Activated CD4-positive, alpha-beta T cell treated with anti-CD3 and anti-CD28 coated beads, Interleukin-2, amount 10 ng/mL, durations not matched to agents 7 days and 5 days (primary cell): ENCODE data around the gene IGSF8. TPM values are rescaled to one million over a fixed set of nuclear protein-coding genes. Genes with fewer than 3 reads are reported as not detected.
A peak's percentile ranks its signal among the peaks of the same experiment; 100 is the strongest.

Experiments
- CTCF ChIA-PET: fragments of 350-600 bp; sonication (Branson Sonifier 250); formaldehyde crosslinking; loops from one replicate; lab custom pipeline; 2021; ENCODE audit warnings: antibody characterized with exemption; lab: Charles Lee
- POLR2A ChIA-PET: fragments of 350-600 bp; sonication (Branson Sonifier 250); formaldehyde crosslinking; loops from one replicate; lab custom pipeline; 2021; ENCODE audit warnings: antibody characterized with exemption; lab: Charles Lee
- DNase-seq: peaks from one replicate; pipeline ENCODE4 v3.0.0-alpha.2; 2020
- H3K27ac Mint-ChIP-seq: one replicate; pipeline ENCODE4 v1.8.0; 2021; ENCODE audit warnings: mild to moderate bottlenecking, moderate library complexity, mixed read lengths
- H3K27me3 Mint-ChIP-seq: one replicate; pipeline ENCODE4 v1.8.0; 2021; ENCODE audit warnings: mixed read lengths
- H3K36me3 Mint-ChIP-seq: one replicate; pipeline ENCODE4 v1.8.0; 2021; ENCODE audit warnings: low read depth, mixed read lengths
- H3K4me1 Mint-ChIP-seq: one replicate; pipeline ENCODE4 v1.8.0; 2021; ENCODE audit warnings: mixed read lengths
- H3K4me3 Mint-ChIP-seq: one replicate; pipeline ENCODE4 v1.8.0; 2021; ENCODE audit warnings: mild to moderate bottlenecking, moderate library complexity, mixed read lengths
- H3K9me3 Mint-ChIP-seq: one replicate; pipeline ENCODE4 v1.8.0; 2021; ENCODE audit warnings: mixed read lengths
- total RNA-seq, 2 experiments: library from RNA; stranded (reverse); gene quantifications; one replicate each; pipeline ENCODE4 v1.2.3, GENCODE V29; 2021

The IGSF8 gene
- total RNA-seq, 2 experiments from 2014 or later = 36.4 to 40.9 TPM

DNA sequence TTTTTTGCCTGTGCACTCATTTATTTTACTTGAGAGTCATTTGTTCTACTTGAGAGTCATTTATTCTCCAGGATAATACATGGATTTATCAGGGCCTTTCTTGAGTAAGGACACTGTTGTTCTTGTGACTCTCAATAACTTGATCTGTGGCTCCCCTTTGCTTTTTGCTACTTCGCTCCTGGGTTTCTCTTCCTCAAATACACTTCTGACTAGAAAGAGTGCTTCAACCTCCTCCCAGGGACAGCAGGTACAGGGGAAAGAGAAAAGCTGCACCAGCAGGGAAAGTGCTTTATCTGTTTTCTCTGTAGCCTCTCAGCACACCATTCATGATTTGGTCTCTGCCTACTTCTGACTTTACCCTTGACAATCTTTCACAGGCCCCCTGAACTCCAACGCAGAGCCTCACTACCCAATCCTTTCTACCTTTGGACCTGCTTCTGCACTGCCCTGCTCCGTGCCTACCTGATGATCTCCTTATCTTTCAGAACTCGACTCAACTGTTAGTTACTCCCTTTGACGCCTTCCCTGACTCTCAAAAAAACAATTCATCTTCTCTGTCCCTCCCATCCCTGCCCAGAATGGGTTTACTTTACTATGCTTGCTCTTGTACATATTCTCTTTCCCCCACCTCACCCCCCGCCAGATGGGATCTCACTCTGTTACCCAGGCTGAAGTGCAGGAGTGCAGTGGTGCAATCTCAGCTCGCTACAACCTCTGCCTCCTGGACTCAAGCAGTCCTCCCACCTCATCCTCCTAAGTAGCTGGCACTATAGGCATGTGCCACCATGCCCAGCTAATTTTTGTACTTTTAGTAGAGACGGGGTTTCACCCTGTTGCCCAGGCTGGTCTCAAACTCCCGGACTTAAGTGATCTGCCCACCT, 51.1 kb downstream of the IGSF8 start:
- POLR2A ChIA-PET = no interaction called here
- no peak for DNase-seq
- H3K4me1 Mint-ChIP-seq = peaks cover 13% of the 10 kb centered on the region
- CTCF ChIA-PET = interaction anchor here (0.5 to 3.6 kb wide), 20 partner anchors 9 to 926 kb away, joined by 3 to 33 read pairs (median 4); partner anchors contain the start of gene PIGM
- H3K9me3 Mint-ChIP-seq = no peaks in the 10 kb centered on the region
- peak overlapping the region; percentile 60 for H3K27ac Mint-ChIP-seq
- peaks cover 34% of the 10 kb centered on the region for H3K27me3 Mint-ChIP-seq
- no peaks in the 10 kb centered on the region for H3K36me3 Mint-ChIP-seq
- H3K4me3 Mint-ChIP-seq = peak overlapping the region; percentile 55

DNA sequence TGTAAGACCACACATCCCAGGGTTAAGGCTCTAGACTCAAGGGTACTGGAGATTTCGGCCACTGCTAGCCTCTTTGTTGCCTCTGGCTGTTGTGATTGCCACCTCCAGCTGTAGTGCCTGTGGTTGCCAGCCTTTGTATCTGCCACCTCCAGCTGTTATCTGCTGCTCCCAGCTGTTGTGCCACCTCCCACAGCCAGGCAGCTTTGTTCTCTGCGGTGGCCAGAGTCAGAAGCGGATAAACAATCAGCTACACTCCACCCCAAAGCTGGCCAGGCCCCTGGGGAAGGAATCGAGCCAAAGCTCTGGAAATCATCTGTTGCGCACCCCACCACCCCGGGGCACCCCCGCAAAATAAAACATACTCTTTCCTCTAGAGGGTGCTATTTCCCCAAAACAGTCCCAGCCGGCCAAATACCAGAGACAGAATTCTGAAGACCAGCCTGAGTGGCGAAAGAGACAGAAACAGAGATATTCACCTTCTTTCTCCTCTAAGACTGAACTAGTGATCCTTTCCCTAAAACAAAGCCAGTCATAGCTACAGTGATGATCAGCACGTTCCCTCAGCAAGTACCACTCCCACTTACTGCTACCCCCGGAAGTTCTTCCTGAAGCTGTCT, 51.8 kb downstream of the IGSF8 start:
- Mint-ChIP-seq H3K36me3 (no peaks in the 10 kb centered on the region), H3K4me1 (peaks cover 13% of the 10 kb centered on the region), H3K4me3 (peak overlapping the region; percentile 55), H3K27me3 (peaks cover 28% of the 10 kb centered on the region), H3K27ac (peak overlapping the region; percentile 60), H3K9me3 (no peaks in the 10 kb centered on the region)
- ChIA-PET CTCF (interaction anchor here (0.5 to 3.6 kb wide), 23 partner anchors 10 to 927 kb away, joined by 3 to 33 read pairs (median 4); partner anchors contain the start of genes KCNJ9 and PIGM), POLR2A (no interaction called here)
- DNase-seq = peak; percentile 48

DNA sequence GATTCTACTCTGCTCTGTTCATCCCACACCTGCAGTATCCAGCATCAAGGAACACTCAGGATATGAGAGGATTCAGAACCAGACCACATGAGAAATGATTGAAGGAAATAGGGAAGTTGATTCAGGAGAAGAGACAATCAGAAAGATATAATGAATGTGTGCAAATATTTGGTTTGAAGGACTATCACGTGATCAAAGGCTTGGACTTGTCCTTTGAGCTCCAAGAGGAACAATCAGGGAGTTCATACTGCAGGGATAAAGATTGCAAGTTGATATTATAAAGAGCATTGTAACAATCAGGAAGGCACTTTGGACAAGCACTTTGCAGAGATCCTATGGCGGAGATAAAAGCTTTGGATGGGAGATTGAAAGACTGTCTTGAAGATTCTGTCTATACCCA, 52.8 kb downstream of the IGSF8 start:
- ChIA-PET POLR2A (no interaction called here), CTCF (interaction anchor here (1.0 to 3.6 kb wide), 14 partner anchors 11 to 334 kb away, joined by 3 to 33 read pairs (median 9); partner anchors contain the start of genes KCNJ9 and PIGM)
- no peaks in the 10 kb centered on the region for H3K36me3 Mint-ChIP-seq
- H3K4me1 Mint-ChIP-seq = peaks cover 13% of the 10 kb centered on the region
- no peak overlapping the region for H3K4me3 Mint-ChIP-seq
- peaks cover 25% of the 10 kb centered on the region for H3K27me3 Mint-ChIP-seq
- no peak overlapping the region for H3K27ac Mint-ChIP-seq
- DNase-seq = no peak
- H3K9me3 Mint-ChIP-seq = no peaks in the 10 kb centered on the region

DNA sequence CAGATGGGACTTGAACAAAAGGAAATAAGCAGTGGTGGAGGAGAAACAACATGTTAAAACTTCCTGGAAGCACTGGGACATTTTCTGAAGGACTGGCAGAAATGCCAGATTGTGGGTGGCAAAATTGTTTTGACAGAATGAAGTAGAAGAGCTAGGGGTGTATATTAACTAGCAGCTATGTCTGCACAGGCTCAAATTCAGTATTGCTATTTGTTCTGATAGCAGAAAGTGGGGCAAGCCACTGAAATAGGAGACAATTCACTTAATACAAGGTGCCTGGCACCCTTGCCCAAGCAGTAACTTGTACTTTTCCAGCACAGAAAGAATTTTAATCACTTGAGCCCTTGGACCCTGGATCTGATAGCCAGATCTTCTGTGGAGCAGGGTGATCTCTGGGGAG, 54.9 kb downstream of the IGSF8 start:
- Mint-ChIP-seq H3K9me3 (no peaks in the 10 kb centered on the region), H3K36me3 (no peaks in the 10 kb centered on the region), H3K4me3 (no peak overlapping the region), H3K4me1 (peaks cover 13% of the 10 kb centered on the region), H3K27ac (no peak overlapping the region), H3K27me3 (peaks cover 19% of the 10 kb centered on the region)
- POLR2A ChIA-PET = interaction anchor here (1.0 kb wide), 1 partner anchor 11 kb away, joined by 3 read pairs; the partner anchor contains the start of gene PIGM
- CTCF ChIA-PET = no interaction called here
- no peak for DNase-seq

Other genes starting within 250 kb of the IGSF8 start
- gene VSIG8, start 236.0 kb downstream of the IGSF8 start, total RNA-seq = not detected
- under 1 TPM; 0.25 to 0.37 TPM for gene CFAP45, start 198.5 kb downstream of the IGSF8 start, total RNA-seq
- 100 to 1,000 TPM; 429 to 461 TPM for gene TAGLN2, start 173.1 kb downstream of the IGSF8 start, total RNA-seq
- gene IGSF9, start 153.0 kb downstream of the IGSF8 start, total RNA-seq = not detected
- gene SLAMF9, start 144.4 kb downstream of the IGSF8 start, total RNA-seq = not detected
- 1 to 10 TPM; 5.9 to 6.4 TPM for gene PIGM, start 66.6 kb downstream of the IGSF8 start, total RNA-seq
- gene KCNJ10, start 28.5 kb downstream of the IGSF8 start, total RNA-seq = not detected
- not detected for gene KCNJ9, start 17.1 kb downstream of the IGSF8 start, total RNA-seq
- gene ATP1A2, start 17.1 kb upstream of the IGSF8 start, total RNA-seq = not detected
- gene ATP1A4, start 53.0 kb upstream of the IGSF8 start, total RNA-seq = not detected
- not detected for gene CASQ1, start 92.0 kb upstream of the IGSF8 start, total RNA-seq
- gene PEA15, start 106.8 kb upstream of the IGSF8 start, total RNA-seq = 10 to 100 TPM; 29.3 to 32.5 TPM
- 100 to 1,000 TPM; 112 to 117 TPM for gene DCAF8, start 163.9 kb upstream of the IGSF8 start, total RNA-seq
- 10 to 100 TPM; 48.8 to 49.8 TPM for gene PEX19, start 186.5 kb upstream of the IGSF8 start, total RNA-seq
- gene COPA, start 244.6 kb upstream of the IGSF8 start, total RNA-seq = 100 to 1,000 TPM; 122 TPM
- gene NCSTN, start 244.8 kb upstream of the IGSF8 start, total RNA-seq = 10 to 100 TPM; 72.3 to 75.5 TPM